Body of pancreas (tissue), 4 donors: ENCODE data around the gene UEVLD.

Source experiments
- CTCF ChIP-seq, 7 experiments: fragments of 450-650 bp in 4 of 7; fragments of 200-600 bp in 3 of 7; sonication (generic) in 3 of 7; IDR thresholded peaks; one replicate each; pipeline ENCODE4 v1.5.1; 2016 to 2019; ENCODE audit warnings: antibody characterized with exemption in 7 of 7
- POLR2A ChIP-seq, 3 donors: fragments of 450-650 bp; IDR thresholded peaks; one replicate each; pipeline ENCODE4 v1.6.1; 2016; ENCODE audit warnings: antibody characterized with exemption in 3 of 3, mild to moderate bottlenecking in 2 of 3

- TF ChIP-seq CTCF (IDR thresholded peaks at IDR 0.05) (no peak), POLR2A (IDR thresholded peaks at IDR 0.05) (no peak)
These were observed 102.5 kb downstream of the UEVLD start for GRCh38 chr11:18485913-18486528.
